SKM-1 treated with dmso at 0.1 percent for 144 hours (cell line): ENCODE data around the gene ZSWIM5.
"Not testable (repeated sequence)": the region's sequence is repeated elsewhere in the genome, so short reads cannot be mapped to it uniquely, and the experiment has no call there.

Source experiments
- DNase-seq: peaks from one replicate; lab custom pipeline; 2025; ENCODE audit not compliant: unreplicated experiment; lab: John Stamatoyannopoulos, UW

The ZSWIM5 gene

GRCh38 chr1:45097944-45098343, 108.5 kb downstream of the ZSWIM5 start:
- DNase-seq: no peak

- DNase-seq: no peak
Observed at GRCh38 chr1:45097079-45097478, 109.3 kb downstream of the ZSWIM5 start.

- no peak for DNase-seq
Observed at GRCh38 chr1:45095450-45095849, 111.0 kb downstream of the ZSWIM5 start.

- DNase-seq: not testable (repeated sequence)
Observed at GRCh38 chr1:45094371-45094770, 112.0 kb downstream of the ZSWIM5 start.

- no peak for DNase-seq
Observed at GRCh38 chr1:45093334-45093733, 113.1 kb downstream of the ZSWIM5 start.

- no peak for DNase-seq
Observed at GRCh38 chr1:45089711-45090110, 116.7 kb downstream of the ZSWIM5 start.

- DNase-seq: no peak
Observed at GRCh38 chr1:45084562-45084961, 121.8 kb downstream of the ZSWIM5 start.

GRCh38 chr1:45079533-45079932, 126.9 kb downstream of the ZSWIM5 start:
- no peak for DNase-seq

GRCh38 chr1:45076959-45077358, 129.4 kb downstream of the ZSWIM5 start:
- DNase-seq: not testable (repeated sequence)

GRCh38 chr1:45071567-45071966, 134.8 kb downstream of the ZSWIM5 start:
- DNase-seq: no peak

- DNase-seq: no peak
Observed at GRCh38 chr1:45067806-45068205, 138.6 kb downstream of the ZSWIM5 start.

GRCh38 chr1:45065083-45065482, 141.3 kb downstream of the ZSWIM5 start:
- no peak for DNase-seq

GRCh38 chr1:45062463-45062862, 143.9 kb downstream of the ZSWIM5 start:
- DNase-seq: not testable (repeated sequence)

GRCh38 chr1:45059829-45060228, 146.6 kb downstream of the ZSWIM5 start:
- no peak for DNase-seq

- no peak for DNase-seq
Observed at GRCh38 chr1:45057542-45057941, 148.9 kb downstream of the ZSWIM5 start.

GRCh38 chr1:45051005-45051772, 155.2 kb downstream of the ZSWIM5 start:
- no peak for DNase-seq

GRCh38 chr1:45047032-45047431, 159.4 kb downstream of the ZSWIM5 start:
- DNase-seq: no peak

GRCh38 chr1:45044916-45045315, 161.5 kb downstream of the ZSWIM5 start:
- DNase-seq: no peak

GRCh38 chr1:45043094-45043493, 163.3 kb downstream of the ZSWIM5 start:
- DNase-seq: no peak

- DNase-seq: no peak
Observed at GRCh38 chr1:45040297-45040696, 166.1 kb downstream of the ZSWIM5 start.

GRCh38 chr1:45038661-45039364, 167.6 kb downstream of the ZSWIM5 start:
- no peak for DNase-seq

GRCh38 chr1:45038240-45038639, 168.2 kb downstream of the ZSWIM5 start:
- no peak for DNase-seq
